Embryonic facial prominence (tissue), 1 donor: ENCODE measurements around the gene ERP29.
"Not testable (repeated sequence)": the region's sequence is repeated elsewhere in the genome, so short reads cannot be mapped to it uniquely, and the experiment has no call there.

Source experiments
- DNase-seq: peaks from one replicate; pipeline ENCODE4 v3.0.0-alpha.2; 2016; ENCODE audit errors: extremely low spot score

ERP29 gene

GRCh38 chr12:112012775-112013600 lies at the start of gene ERP29, which contains the start of gene TMEM116:
Gene ERP29, plus strand, starts transcription at chr12:112013426. Its CDS starts 40 bp downstream, at chr12:112013466.
Gene TMEM116, minus strand, starts transcription at chr12:112013165. Its CDS starts 7,895 bp downstream, at chr12:112005270.
- peak; percentile 95 for DNase-seq

DNA sequence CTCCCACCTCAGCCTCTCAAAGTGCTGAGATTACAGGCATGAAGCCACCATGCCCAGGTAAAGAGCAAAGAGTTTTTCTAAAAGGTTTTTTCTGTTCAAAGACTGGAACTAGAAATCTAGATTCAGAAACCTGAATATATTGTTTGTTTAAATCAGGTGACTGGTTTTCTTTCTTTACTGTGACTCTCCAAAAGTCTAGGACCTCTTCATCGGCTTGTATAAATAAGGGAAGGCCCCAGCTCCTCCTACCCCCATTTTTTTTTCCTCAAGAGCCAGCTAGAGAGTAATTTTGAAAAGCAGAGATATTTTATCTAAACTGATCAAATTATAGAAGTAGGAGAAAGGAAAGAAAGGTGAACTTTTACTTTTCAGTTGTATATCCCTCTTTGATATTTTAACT lies 48.3 kb upstream of the ERP29 start:
- DNase-seq = no peak

DNA sequence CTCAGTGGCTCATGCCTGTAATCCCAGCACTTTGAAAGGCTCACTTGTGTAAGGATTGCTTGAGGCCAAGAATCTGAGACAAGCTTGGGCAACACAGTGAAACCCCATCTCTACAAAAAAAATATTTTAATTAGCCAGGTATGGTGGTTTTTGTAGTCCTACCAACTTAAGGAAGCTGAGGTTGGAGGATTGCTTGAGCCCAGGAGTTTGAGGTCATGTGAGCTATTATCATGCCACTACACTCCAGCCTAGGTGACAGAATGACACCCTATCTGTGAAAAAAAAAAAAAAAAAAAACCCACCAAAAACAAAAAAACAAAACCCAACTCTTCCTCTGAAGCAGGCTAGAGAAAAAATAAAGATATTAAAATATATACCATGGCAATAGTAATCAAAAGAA lies 41.4 kb upstream of the ERP29 start:
- DNase-seq = no peak

DNA sequence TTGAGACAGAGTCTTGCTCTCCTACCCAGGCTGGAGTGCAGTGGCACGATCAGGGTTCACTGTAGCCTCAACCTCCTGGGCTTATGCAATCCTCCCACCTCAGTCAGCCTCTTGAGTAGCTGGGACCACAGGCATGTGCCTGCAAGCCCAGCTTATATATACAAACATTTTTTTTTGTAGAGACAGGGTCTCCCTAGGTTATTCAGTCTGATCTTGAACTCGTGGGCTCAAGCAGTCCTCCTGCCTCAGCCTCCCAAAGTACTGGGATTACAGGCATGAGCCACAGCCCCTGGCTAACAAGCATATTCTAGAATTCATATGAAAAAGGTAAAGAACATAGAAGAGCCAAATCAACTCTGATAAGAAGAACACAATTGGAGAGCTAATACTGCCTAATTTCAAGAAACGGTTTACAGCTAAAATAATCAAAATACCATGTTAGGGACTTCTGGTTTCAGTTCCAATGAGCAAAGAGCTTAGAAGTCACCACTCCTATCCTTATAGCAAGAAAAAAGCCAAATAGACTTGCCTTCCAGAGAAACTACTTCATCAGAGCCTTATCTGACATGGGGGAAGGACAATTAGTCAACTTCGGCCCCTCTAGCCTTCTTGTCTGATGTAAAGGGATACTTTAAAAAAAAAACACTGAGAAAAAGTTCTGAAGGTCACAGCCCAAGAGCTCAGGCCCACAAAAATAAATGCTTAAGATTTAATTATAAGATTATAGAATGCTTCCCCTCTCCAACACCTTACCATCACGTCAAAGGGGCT lies 37.9 kb upstream of the ERP29 start:
- DNase-seq = no peak

GRCh38 chr12:111976291-111976690 lies 36.9 kb upstream of the ERP29 start:
- DNase-seq = no peak

- no peak for DNase-seq
These were observed 36.4 kb upstream of the ERP29 start for GRCh38 chr12:111976860-111977259.

GRCh38 chr12:111978545-111978944 lies 34.7 kb upstream of the ERP29 start:
- no peak for DNase-seq

GRCh38 chr12:111980598-111980997 lies 32.6 kb upstream of the ERP29 start:
- no peak for DNase-seq

DNA sequence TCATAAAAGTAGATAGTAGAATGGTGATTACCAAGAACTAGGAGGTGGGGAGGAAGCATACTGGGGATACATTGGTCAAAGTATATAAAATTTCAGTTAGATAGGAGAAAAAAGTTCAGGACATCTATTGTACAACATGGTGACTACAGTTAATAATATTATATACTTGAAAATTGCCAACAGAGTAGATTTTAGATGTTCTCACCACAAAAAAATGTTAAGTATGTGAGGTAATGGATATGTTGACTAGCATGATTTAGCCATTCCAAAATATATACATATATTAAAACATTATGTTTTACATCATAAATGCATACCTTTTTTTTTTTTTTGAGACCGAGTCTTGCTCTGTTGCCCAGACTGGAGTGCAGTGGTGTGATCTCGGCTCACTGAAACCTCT lies 31.2 kb upstream of the ERP29 start:
- no peak for DNase-seq

GRCh38 chr12:111984820-111985219 lies 28.4 kb upstream of the ERP29 start:
- no peak for DNase-seq

DNA sequence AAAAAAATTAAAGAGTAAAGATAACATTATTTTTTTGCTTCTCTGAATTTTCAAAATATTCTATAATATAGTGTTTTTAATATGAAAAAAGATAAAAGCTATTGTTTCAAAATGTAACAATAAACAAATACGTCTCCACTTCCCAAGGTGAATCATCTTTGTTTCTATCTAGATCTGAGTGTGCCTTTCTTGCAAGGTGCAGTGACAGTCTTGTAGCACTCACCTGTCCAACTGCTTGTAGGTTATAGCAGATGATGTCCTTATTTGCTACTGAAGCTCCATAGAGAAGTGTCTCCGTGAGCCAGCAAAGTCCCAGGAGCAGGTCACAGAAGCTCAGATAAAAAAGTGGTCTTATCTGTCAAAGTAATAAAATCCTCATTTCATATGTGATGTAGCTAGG lies 21.7 kb upstream of the ERP29 start:
- DNase-seq = no peak

DNA sequence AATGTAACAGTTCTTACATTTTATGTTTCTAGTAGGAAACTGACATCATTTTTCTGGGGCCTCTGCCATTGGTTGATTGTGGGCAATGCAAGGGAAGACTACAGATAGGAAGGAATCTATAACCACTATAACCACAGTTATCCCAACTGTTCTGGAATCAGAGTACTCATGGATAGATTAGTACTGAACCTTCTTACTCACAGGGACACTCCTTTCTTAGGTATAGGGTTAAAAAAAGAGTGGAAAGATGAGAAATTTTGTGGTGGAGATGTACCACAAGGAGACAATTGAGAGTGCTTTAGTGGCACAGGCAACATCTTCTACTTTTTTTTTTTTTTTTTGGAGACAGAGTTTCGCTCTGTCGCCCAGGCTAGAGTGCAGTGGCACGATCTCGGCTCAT lies 21.3 kb upstream of the ERP29 start:
- no peak for DNase-seq

DNA sequence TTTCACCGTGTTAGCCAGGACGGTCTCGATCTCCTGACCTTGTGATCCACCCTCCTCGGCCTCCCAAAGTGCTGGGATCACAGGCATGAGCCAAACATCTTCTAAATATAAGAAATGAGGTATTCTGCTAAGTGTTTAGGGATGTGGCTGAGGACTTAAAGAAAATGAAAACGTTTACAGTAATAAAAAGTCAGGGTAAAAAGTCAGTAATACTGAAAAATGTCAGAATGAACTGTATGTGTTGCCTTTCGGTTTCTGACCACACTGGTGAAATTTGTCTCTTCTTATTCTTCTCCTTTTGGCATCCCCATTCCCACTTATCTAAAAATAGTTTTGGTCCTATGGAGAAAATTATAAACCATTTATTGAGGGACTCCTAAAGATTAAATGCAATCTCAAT lies 20.8 kb upstream of the ERP29 start:
- DNase-seq = no peak

GRCh38 chr12:111993292-111994150 lies 19.7 kb upstream of the ERP29 start:
- DNase-seq = no peak

DNA sequence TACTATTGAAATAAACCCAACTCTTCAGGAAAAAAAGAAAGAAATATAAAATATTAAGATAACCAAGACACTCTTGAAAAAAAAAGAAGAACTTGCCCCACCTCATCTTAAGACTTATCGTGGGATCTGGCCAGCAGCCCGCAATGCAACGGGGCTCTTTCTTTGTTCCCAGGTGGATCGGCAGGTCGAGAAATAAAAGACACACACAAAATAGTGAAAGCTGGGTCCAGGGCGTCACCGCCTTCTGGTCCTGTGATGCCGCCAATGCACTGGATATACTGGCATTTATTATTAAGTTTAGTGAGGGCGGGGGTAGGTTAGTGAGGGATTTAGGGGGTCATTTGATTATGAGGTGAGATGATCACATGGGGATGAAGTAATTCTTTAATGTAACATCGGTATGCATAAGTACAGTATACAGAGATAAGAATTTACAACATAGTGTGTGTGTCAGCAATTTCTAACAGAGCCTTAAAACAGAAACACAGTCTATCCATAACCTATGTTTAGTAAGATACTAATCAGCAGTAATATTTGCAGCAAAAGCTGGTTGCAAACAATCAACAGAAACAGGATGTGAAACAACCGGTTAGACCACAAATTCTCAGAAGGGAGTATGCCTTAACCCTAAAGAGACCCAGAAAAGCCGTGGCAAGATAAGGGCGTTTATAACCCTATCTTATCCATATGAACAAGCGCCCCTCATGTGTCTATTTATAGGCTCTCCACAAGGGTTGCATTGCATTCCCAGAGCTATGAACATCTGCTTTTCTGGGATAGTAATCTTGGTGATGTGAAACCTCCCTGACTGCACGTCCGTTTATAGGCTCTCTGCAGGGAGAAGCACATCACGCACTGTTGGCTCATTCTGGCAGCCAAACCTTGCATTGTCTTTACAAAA lies 18.8 kb upstream of the ERP29 start:
- DNase-seq = not testable (repeated sequence)

DNA sequence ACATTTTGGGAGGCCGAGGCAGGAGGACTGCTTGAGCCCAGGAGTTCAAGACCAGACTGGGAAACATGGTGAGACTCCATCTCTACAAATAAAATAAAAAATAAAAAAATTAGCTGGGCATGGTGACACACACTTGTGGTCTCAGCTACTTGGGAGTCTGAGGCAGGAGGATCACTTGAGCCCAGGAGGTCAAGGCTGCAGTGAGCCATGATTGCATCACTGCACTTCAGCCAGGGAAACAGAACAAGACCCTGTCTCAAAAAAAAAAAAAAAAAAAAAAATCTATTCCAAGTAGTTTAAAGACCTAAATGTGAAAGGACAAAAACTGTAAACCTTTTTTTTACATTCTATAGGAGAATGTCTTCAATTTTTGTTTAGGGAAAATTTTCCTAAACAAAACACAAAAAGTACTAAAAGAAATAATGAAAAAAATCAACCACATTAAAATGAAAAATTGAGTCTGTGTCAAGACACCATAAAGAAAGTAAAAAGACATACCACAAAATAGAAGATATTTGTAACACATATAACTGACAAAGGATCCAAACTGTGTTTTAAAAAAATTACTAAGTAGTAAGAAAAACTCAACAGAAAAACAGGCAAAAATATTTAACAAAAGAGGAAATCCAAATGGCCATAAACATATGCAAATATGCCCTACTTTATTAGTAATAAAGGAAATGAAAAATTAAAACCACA lies 17.3 kb upstream of the ERP29 start:
- no peak for DNase-seq

GRCh38 chr12:111997300-111997699 lies 15.9 kb upstream of the ERP29 start:
- no peak for DNase-seq

DNA sequence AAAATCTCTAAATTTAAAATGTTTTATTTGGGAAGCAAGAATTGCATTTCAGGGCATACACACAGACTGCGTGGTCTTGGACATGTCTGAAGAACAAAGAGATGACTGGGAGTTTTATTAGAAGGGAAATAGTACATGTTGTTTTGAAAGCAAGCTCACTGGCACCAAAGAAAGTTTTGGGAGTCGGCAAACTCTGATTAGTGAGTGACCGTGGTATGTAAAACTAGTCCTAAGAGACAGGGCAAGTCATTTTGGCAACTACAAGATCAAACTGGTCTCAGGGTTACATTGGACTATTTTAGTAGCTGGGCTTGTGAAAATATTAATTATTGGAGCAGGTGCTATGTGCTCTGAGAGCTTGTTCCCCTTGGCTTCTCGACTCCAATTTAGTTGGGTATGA lies 15.2 kb upstream of the ERP29 start:
- DNase-seq = no peak

GRCh38 chr12:111999129-111999528 lies 14.1 kb upstream of the ERP29 start:
- DNase-seq = not testable (repeated sequence)

DNA sequence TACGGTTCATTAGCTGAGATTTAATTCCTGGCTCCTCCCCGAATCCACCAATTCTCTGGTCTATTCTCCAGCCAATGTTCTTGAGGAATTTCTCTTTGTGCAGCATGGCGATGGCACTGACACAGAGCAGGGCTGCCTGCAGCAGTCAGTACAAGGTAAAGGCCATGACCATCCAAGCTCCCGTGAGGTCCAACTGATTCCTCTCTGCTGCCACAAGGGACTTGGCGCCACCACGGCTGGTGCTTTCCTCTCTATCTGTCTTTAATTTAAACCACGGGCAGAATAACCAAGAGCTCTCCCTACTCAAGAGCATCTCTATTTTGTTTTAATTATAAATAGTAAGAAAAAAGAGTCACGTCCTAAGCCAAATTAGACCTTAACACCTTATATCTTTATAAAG lies 12.4 kb upstream of the ERP29 start:
- no peak for DNase-seq
